ENCODE results near the gene CLIP2. TPM values are rescaled to one million over a fixed set of nuclear protein-coding genes. Genes with fewer than 3 reads are reported as not detected.

Gene CLIP2
- total RNA-seq, 1 experiment from 2014 or later = 37.9 TPM

GRCh38 chr7:74304550-74304949, 15.3 kb downstream of the CLIP2 start:
- ChIA-PET CTCF (no interaction called here), POLR2A (ENCODE audit: unreplicated experiment) (no interaction called here)
- intact Hi-C loops (cut with micrococcal nuclease; ENCODE audit: unreplicated experiment) = no loop called here
- Histone ChIP-seq H3K4me1 (replicated peaks; ENCODE audit: insufficient read depth) (peaks cover 17% of the 10 kb centered on the region), H4K20me1 (ENCODE audit: insufficient read depth) (no peaks in the 10 kb centered on the region), H3K27ac (no peak overlapping the region), H3K4me3 (no peak overlapping the region), H3K27me3 (ENCODE audit: insufficient read depth, low read depth) (no peaks in the 10 kb centered on the region), H3K36me3 (ENCODE audit: low read depth) (no peaks in the 10 kb centered on the region), H3K79me2 (ENCODE audit: low read depth) (no peaks in the 10 kb centered on the region), H3K9me3 (ENCODE audit: insufficient read depth, low read depth) (peaks cover 4% of the 10 kb centered on the region), H2AFZ (no peak overlapping the region), H3K9me2 (ENCODE audit: insufficient read depth) (no peaks in the 10 kb centered on the region), H3F3A (ENCODE audit: insufficient read depth, low read depth) (peaks cover 13% of the 10 kb centered on the region; the same call in 1 of the 2 replicates), H3K4me2 (no peak overlapping the region)
- TF ChIP-seq CTCF (conservative IDR thresholded peaks at IDR 0.05) = no peak
- no peak for TF ChIP-seq EZH2 (IDR thresholded peaks at IDR 0.05; ENCODE audit: low read depth)
- no TSS peak for BruUV-seq (replicated peaks)
- no peak for DNase-seq

DNA sequence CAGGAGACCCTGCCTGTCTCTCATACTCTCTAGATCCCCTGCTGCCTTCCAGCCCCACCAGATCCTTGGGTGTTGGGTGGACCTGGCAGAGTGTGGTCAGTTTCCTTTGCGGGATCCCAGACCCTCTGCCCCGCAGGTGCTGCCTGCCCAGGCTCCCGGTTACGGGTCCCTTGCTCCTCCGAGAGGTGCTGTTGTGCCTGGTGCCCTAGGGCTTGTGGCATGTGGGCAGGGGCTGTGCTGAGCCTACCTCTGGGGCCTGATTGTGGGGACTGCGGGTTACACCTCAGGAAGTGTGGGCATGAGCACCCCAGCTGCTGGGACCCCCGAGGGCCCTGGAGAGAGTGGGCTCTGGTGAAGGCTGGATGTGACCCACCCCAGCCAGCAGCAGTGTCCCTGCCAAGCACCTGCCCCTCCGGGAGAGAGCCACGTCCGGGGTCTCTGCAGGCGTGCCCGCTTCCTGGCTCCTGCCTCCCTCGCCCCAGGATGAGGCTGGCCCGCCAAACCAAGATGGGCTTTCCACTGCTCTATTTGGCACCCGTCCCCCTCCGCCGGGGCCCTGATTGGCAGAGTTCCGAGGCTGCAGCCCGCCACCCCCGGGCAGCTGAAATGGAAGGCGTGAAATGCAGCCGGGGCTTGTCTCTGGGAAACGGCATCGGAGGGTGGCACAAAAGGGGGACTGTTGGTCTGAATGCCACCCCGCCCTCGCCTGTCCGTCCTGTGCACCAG, 17.0 kb downstream of the CLIP2 start:
- POLR2A ChIA-PET (ENCODE audit: unreplicated experiment) = no interaction called here
- H3K4me1 ChIP-seq (replicated peaks; ENCODE audit: insufficient read depth) = peaks cover 17% of the 10 kb centered on the region
- no peaks in the 10 kb centered on the region for H3K36me3 ChIP-seq (ENCODE audit: low read depth)
- H3K4me3 ChIP-seq = no peak overlapping the region
- no peaks in the 10 kb centered on the region for H3K79me2 ChIP-seq (ENCODE audit: low read depth)
- TF ChIP-seq CTCF (conservative IDR thresholded peaks at IDR 0.05) = no peak
- TF ChIP-seq EZH2 (IDR thresholded peaks at IDR 0.05; ENCODE audit: low read depth) = no peak
- no peak overlapping the region for H3K27ac ChIP-seq
- H2AFZ ChIP-seq = no peak overlapping the region
- no peak for DNase-seq
- BruUV-seq (replicated peaks) = no TSS peak
- peaks cover 15% of the 10 kb centered on the region; the same call in 1 of the 2 replicates for H3F3A ChIP-seq (ENCODE audit: insufficient read depth, low read depth)
- CTCF ChIA-PET = interaction anchor here (0.6 kb wide), 1 partner anchor 65 kb away, joined by 13 read pairs; no protein-coding TSS in a partner anchor
- H3K4me2 ChIP-seq = no peak overlapping the region
- intact Hi-C loops (cut with micrococcal nuclease; ENCODE audit: unreplicated experiment) = no loop called here
- H3K9me3 ChIP-seq (ENCODE audit: insufficient read depth, low read depth) = peaks cover 16% of the 10 kb centered on the region
- no peaks in the 10 kb centered on the region for H4K20me1 ChIP-seq (ENCODE audit: insufficient read depth)
- H3K9me2 ChIP-seq (ENCODE audit: insufficient read depth) = no peaks in the 10 kb centered on the region
- H3K27me3 ChIP-seq (ENCODE audit: insufficient read depth, low read depth) = no peaks in the 10 kb centered on the region

DNA sequence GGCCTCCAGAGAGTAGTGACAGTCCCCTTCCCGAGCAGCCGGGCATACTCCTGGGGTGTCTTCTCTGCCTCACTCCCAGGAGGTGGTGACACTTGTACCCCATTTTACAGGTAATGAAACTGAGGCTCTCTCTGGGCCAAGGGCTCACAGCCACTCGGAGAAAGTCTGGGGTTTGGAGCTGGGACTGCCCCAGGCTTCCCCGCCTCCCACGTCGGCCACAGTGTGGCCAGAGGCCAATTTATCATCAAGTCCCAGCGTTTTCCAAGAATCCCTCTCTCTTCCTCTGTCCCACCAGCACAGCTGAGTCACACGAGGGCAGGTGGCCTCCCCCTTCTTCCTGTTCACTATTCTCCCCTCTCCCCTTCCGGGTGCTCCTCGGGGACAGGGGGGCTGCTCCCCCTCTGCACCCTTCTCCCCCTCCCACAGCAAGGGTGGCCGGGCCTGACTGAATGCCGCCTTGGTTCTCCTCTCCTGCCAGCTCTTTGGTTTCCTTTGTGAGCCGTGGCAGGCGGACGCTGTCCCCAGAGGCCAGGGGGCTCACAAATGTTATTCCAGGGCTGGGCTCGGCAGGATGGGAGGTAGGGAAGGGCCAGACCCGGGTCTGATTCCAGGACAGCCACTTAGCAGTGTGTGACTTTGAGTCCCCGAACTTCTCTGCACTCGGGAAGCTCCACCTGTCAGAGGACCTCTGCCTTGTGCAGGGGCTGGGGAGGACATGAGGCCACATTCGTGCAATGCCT, 17.7 kb downstream of the CLIP2 start:
- ChIA-PET POLR2A (ENCODE audit: unreplicated experiment) (no interaction called here), CTCF (interaction anchor here (0.6 kb wide), 1 partner anchor 64 kb away, joined by 13 read pairs; no protein-coding TSS in a partner anchor)
- BruUV-seq (replicated peaks) = no TSS peak
- peaks cover 17% of the 10 kb centered on the region for H3K9me3 ChIP-seq (ENCODE audit: insufficient read depth, low read depth)
- H3K9me2 ChIP-seq (ENCODE audit: insufficient read depth) = no peaks in the 10 kb centered on the region
- peaks cover 23% of the 10 kb centered on the region for H3K4me1 ChIP-seq (replicated peaks; ENCODE audit: insufficient read depth)
- no peak overlapping the region; the same call in 1 of the 2 replicates for H3K4me2 ChIP-seq
- no peaks in the 10 kb centered on the region for H4K20me1 ChIP-seq (ENCODE audit: insufficient read depth)
- no peak overlapping the region for H3K27ac ChIP-seq
- TF ChIP-seq EZH2 (IDR thresholded peaks at IDR 0.05; ENCODE audit: low read depth) (no peak), CTCF (conservative IDR thresholded peaks at IDR 0.05) (no peak)
- DNase-seq = no peak
- intact Hi-C loops (cut with micrococcal nuclease; ENCODE audit: unreplicated experiment) = no loop called here
- H2AFZ ChIP-seq = no peak overlapping the region
- no peaks in the 10 kb centered on the region for H3K36me3 ChIP-seq (ENCODE audit: low read depth)
- no peaks in the 10 kb centered on the region for H3K27me3 ChIP-seq (ENCODE audit: insufficient read depth, low read depth)
- H3F3A ChIP-seq (ENCODE audit: insufficient read depth, low read depth) = peaks cover 21% of the 10 kb centered on the region
- no peaks in the 10 kb centered on the region for H3K79me2 ChIP-seq (ENCODE audit: low read depth)
- no peak overlapping the region for H3K4me3 ChIP-seq

Measured in PC-9 (cell line).